ENCODE data around the gene PPP2R5C. TPM values are rescaled to one million over a fixed set of nuclear protein-coding genes. Genes with fewer than 3 reads are reported as not detected.

The PPP2R5C gene
- total and polyA plus RNA-seq, 9 of the 15 experiments (the other 6 are each of a cell fraction or from before 2014, with no cell fraction given): 284 to 617 (median 395) TPM

GRCh38 chr14:101775826-101776225, 14.3 kb downstream of the PPP2R5C start (continued):
- no peak for TF ChIP-seq GATA2 (CRISPR knock-in tag; IDR thresholded peaks at IDR 0.05)
- no peak for TF ChIP-seq TBP (optimal IDR thresholded peaks at IDR 0.05; ENCODE audit: low read depth, low read length)
- TF ChIP-seq TEAD4 (IDR thresholded peaks at IDR 0.05; ENCODE audit: low read length): no peak
- no peak for TF ChIP-seq TEAD4 (CRISPR knock-in tag; IDR thresholded peaks at IDR 0.05; ENCODE audit: borderline replicate concordance)

GRCh38 chr14:101776344-101776743, 14.8 kb downstream of the PPP2R5C start:
- 0 out of 2 replicates have a peak, but pooled peaks cover 2% of the 10 kb centered on the region for H3K9me3 ChIP-seq (replicated peaks; ENCODE audit: control insufficient read depth, insufficient read depth, low read depth, low read length)
- TF ChIP-seq MTA1 (IDR thresholded peaks at IDR 0.05; ENCODE audit: borderline replicate concordance) (no peak), CTCFL (IDR thresholded peaks at IDR 0.05; ENCODE audit: borderline replicate concordance, insufficient read depth, low read depth, low read length, poor library complexity, severe bottlenecking) (no peak), HDAC1 (IDR thresholded peaks at IDR 0.05) (no peak), ZSCAN29 (IDR thresholded peaks at IDR 0.05) (no peak), SMAD1 (IDR thresholded peaks at IDR 0.05; ENCODE audit: low read depth, low read length, partially characterized antibody) (no peak), ZBTB8A (IDR thresholded peaks at IDR 0.05; ENCODE audit: partially characterized antibody) (no peak), ZNF277 (CRISPR knock-in tag; IDR thresholded peaks at IDR 0.05; ENCODE audit: borderline replicate concordance) (no peak), SAFB (IDR thresholded peaks at IDR 0.05; ENCODE audit: borderline replicate concordance, low read depth, low read length) (no peak), TBL1XR1 (IDR thresholded peaks at IDR 0.05; ENCODE audit: low read length in 2 of 2) (no peak), JUN (IDR thresholded peaks at IDR 0.05; ENCODE audit: borderline replicate concordance, low read depth, low read length) (no peak), JUN (CRISPR knock-in tag; IDR thresholded peaks at IDR 0.05; ENCODE audit: borderline replicate concordance) (no peak), ADNP (tag; IDR thresholded peaks at IDR 0.05) (no peak), TAF15 (IDR thresholded peaks at IDR 0.05; ENCODE audit: low read depth, low read length) (no peak)
- FAIRE-seq: no peak
- no peak overlapping the region for H3K4me3 ChIP-seq
- ChIA-PET POLR2A (no interaction called here), CTCF (ENCODE audit: low intra/inter-chr PET ratio) (no interaction called here)
- no peak overlapping the region for H2AFZ ChIP-seq (ENCODE audit: low read depth, low read length)
- in situ Hi-C loops (cut with MboI): no loop called here
- no peak overlapping the region for H3K27ac ChIP-seq (ENCODE audit: extremely low read depth, low read depth, low read length)
- no peaks in the 10 kb centered on the region for H4K20me1 ChIP-seq (replicated peaks; ENCODE audit: control insufficient read depth, insufficient read depth, low read length)
- H3K79me2 ChIP-seq (ENCODE audit: control insufficient read depth, insufficient read depth, low read length): peaks cover 91% of the 10 kb centered on the region
- H3K4me1 ChIP-seq (replicated peaks in 1 of 2; ENCODE audit: control insufficient read depth in 2 of 2, insufficient read depth in 2 of 2, low read length in 2 of 2): peaks cover 0 to 5% of the 10 kb centered on the region in 2 experiments; a peak in 1 of 5 replicates
- ATAC-seq: no peak
- 83% methylated on average over 6 of the region's 6 CpGs for WGBS (ENCODE audit: insufficient coverage, low coverage, missing lambda C conversion rate)
- DNase-seq (ENCODE audit: extremely low read depth in 1 of 4, low spot score in 3 of 4): no peak
- BruUV-seq (replicated peaks): no TSS peak
- H3K36me3 ChIP-seq (ENCODE audit: control insufficient read depth, insufficient read depth, low read length): peaks cover 56% of the 10 kb centered on the region; the same call in 2 of the 3 replicates
- no peaks in the 10 kb centered on the region for H3K9me1 ChIP-seq (ENCODE audit: control insufficient read depth, insufficient read depth, low read length)
- H3K27me3 ChIP-seq (ENCODE audit: control insufficient read depth in 2 of 2, insufficient read depth in 2 of 2, low read length in 2 of 2): no peaks in the 10 kb centered on the region
- no peak overlapping the region for H3K9ac ChIP-seq (ENCODE audit: insufficient read depth in 1 of 2, low read depth in 2 of 2, low read length in 2 of 2)
- intact Hi-C loops (cut with micrococcal nuclease): no loop called here
- no peak overlapping the region for H3K4me2 ChIP-seq (ENCODE audit: insufficient read depth, low read length)
